OCI-LY3 (cell line): ENCODE measurements around the gene ARNT2.

Experiments
- EZH2phosphoT487 ChIP-seq: fragments of 200-600 bp; shearing (Covaris generic); IDR thresholded peaks from 2 replicates; pipeline ENCODE4 v1.6.1; 2018; ENCODE audit warnings: antibody characterized with exemption, mixed run types, low read depth
- TF ChIP-seq, protein P1 (sequence below): fragments of 200-600, 300-600 bp; sonication (generic); IDR thresholded peaks from 2 replicates; pipeline ENCODE4 v1.5.1; 2014; ENCODE audit warnings: antibody characterized with exemption, low read length, low read depth

GRCh38 chr15:80367661-80368060, 36.5 kb upstream of the ARNT2 start:
- TF ChIP-seq, protein P1, sequence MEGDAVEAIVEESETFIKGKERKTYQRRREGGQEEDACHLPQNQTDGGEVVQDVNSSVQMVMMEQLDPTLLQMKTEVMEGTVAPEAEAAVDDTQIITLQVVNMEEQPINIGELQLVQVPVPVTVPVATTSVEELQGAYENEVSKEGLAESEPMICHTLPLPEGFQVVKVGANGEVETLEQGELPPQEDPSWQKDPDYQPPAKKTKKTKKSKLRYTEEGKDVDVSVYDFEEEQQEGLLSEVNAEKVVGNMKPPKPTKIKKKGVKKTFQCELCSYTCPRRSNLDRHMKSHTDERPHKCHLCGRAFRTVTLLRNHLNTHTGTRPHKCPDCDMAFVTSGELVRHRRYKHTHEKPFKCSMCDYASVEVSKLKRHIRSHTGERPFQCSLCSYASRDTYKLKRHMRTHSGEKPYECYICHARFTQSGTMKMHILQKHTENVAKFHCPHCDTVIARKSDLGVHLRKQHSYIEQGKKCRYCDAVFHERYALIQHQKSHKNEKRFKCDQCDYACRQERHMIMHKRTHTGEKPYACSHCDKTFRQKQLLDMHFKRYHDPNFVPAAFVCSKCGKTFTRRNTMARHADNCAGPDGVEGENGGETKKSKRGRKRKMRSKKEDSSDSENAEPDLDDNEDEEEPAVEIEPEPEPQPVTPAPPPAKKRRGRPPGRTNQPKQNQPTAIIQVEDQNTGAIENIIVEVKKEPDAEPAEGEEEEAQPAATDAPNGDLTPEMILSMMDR = no peak
- TF ChIP-seq EZH2phosphoT487 = no peak
